ENCODE measurements around the gene ANKRD39. TPM values are rescaled to one million over a fixed set of nuclear protein-coding genes. Genes with fewer than 3 reads are reported as not detected.

The ANKRD39 gene
- polyA plus RNA-seq, 6 donors from 2014 or later = 7.3 to 22.8 (median 20.0) TPM

Other genes with a start within 250 kb of the ANKRD39 start
- 10 to 100 TPM in 1 of 6 donors, 1 to 10 TPM in 5; 1.1 to 15.6 (median 8.0) TPM for gene KANSL3, start 219.7 kb downstream of the ANKRD39 start, polyA plus RNA-seq (ENCODE audit: low read depth in 6 of 6)
- not detected for gene FER1L5, start 215.3 kb downstream of the ANKRD39 start, polyA plus RNA-seq (ENCODE audit: low read depth in 6 of 6)
- 10 to 100 TPM in 5 of 6 donors, 1 to 10 TPM in 1; 9.3 to 18.9 (median 16.8) TPM for gene LMAN2L, start 118.0 kb downstream of the ANKRD39 start, polyA plus RNA-seq (ENCODE audit: low read depth in 6 of 6)
- gene CNNM4, start 97.1 kb downstream of the ANKRD39 start, polyA plus RNA-seq (ENCODE audit: low read depth in 6 of 6) = 1 to 10 TPM in 5 of 6 donors, not detected in 1; 3.3 to 9.4 (median 6.3) TPM
- gene CNNM3, start 41.7 kb downstream of the ANKRD39 start, polyA plus RNA-seq (ENCODE audit: low read depth in 6 of 6) = 10 to 100 TPM in 1 of 6 donors, 1 to 10 TPM in 5; 4.3 to 16.3 (median 6.1) TPM
- 1 to 10 TPM in 3 of 6 donors, under 1 TPM in 1, not detected in 2; 0.44 to 1.4 (median 1.1) TPM for gene ANKRD23, start 14.0 kb downstream of the ANKRD39 start, polyA plus RNA-seq (ENCODE audit: low read depth in 6 of 6)
- gene SEMA4C, start 12.1 kb upstream of the ANKRD39 start, polyA plus RNA-seq (ENCODE audit: low read depth in 6 of 6) = under 1 TPM in 1 of 6 donors, not detected in 5; 0.82 TPM
- not detected for gene FAM178B, start 128.6 kb upstream of the ANKRD39 start, polyA plus RNA-seq (ENCODE audit: low read depth in 6 of 6)
- 1 to 10 TPM; 4.8 to 9.3 (median 5.9) TPM for gene FAHD2B, start 236.9 kb upstream of the ANKRD39 start, polyA plus RNA-seq (ENCODE audit: low read depth in 6 of 6)

Measured in naive B cell (primary cell).